NCI-H187 (cell line): ENCODE results near the gene BLOC1S6.

ENCODE experiments used
- DNase-seq, 2 experiments: peaks; one replicate each; lab custom pipeline; 2025; lab: John Stamatoyannopoulos, UW

Gene BLOC1S6

GRCh38 chr15:45588219-45588875 is 1.2 kb downstream of the BLOC1S6 start:
- no peak for DNase-seq

- DNase-seq, result no peak
Observed at GRCh38 chr15:45589256-45589655, 2.1 kb downstream of the BLOC1S6 start.

GRCh38 chr15:45594319-45594718 is 7.1 kb downstream of the BLOC1S6 start:
- DNase-seq, result no peak

- no peak for DNase-seq
Observed at GRCh38 chr15:45594835-45595530, 7.8 kb downstream of the BLOC1S6 start.

GRCh38 chr15:45603881-45604280 is 16.7 kb downstream of the BLOC1S6 start:
- DNase-seq, result no peak

GRCh38 chr15:45604326-45604725 is 17.1 kb downstream of the BLOC1S6 start:
- no peak for DNase-seq

GRCh38 chr15:45606413-45606812 is 19.2 kb downstream of the BLOC1S6 start:
- no peak for DNase-seq

- DNase-seq, result no peak
Observed at GRCh38 chr15:45606841-45607240, 19.7 kb downstream of the BLOC1S6 start.

GRCh38 chr15:45611305-45611704 is 24.1 kb downstream of the BLOC1S6 start:
- DNase-seq, result no peak

- DNase-seq, result no peak
Observed at GRCh38 chr15:45612790-45613415, 25.7 kb downstream of the BLOC1S6 start.

- DNase-seq, result no peak
Observed at GRCh38 chr15:45616901-45617323, 29.7 kb downstream of the BLOC1S6 start.

- no peak for DNase-seq
Observed at GRCh38 chr15:45618813-45619212, 31.6 kb downstream of the BLOC1S6 start.

GRCh38 chr15:45628136-45628535 is 41.0 kb downstream of the BLOC1S6 start:
- DNase-seq, result no peak

GRCh38 chr15:45630917-45631691 is 43.9 kb downstream of the BLOC1S6 start:
- no peak for DNase-seq

GRCh38 chr15:45631776-45632175 is 44.6 kb downstream of the BLOC1S6 start:
- no peak for DNase-seq

GRCh38 chr15:45634432-45635190 is 47.4 kb downstream of the BLOC1S6 start, which contains the start of gene SQOR:
Gene SQOR, plus strand, starts transcription at chr15:45635029. Its CDS starts 23,895 bp downstream, at chr15:45658924.
- DNase-seq, result no peak

- no peak for DNase-seq
Observed at GRCh38 chr15:45635191-45635638, 48.0 kb downstream of the BLOC1S6 start.

- DNase-seq, result no peak
Observed at GRCh38 chr15:45635763-45636292, 48.6 kb downstream of the BLOC1S6 start.

GRCh38 chr15:45637141-45637540 is 50.0 kb downstream of the BLOC1S6 start:
- no peak for DNase-seq

- DNase-seq, result no peak
Observed at GRCh38 chr15:45637552-45638033, 50.4 kb downstream of the BLOC1S6 start.

- no peak for DNase-seq
Observed at GRCh38 chr15:45640616-45641015, 53.4 kb downstream of the BLOC1S6 start.
